H1 (cell line): ENCODE results near the gene BUD13. TPM values are rescaled to one million over a fixed set of nuclear protein-coding genes. Genes with fewer than 3 reads are reported as not detected.

Experiments
- CTCF ChIA-PET: fragments of 300-600 bp; sonication (Branson Sonifier 250); formaldehyde crosslinking; loops from one replicate; lab custom pipeline; 2021; ENCODE audit not compliant: partially characterized antibody; lab: Charles Lee
- POLR2A ChIA-PET: fragments of 300-600 bp; sonication (Branson Sonifier 250); formaldehyde crosslinking; loops from one replicate; lab custom pipeline; 2021; ENCODE audit warnings: inconsistent platforms; ENCODE audit not compliant: partially characterized antibody; lab: Charles Lee
- DNase-seq, 2 experiments: peaks; one replicate each; pipeline versions ENCODE4 v3.0.0 to v3.0.0-alpha.2; 2010 to 2022; ENCODE audit warnings: low spot score in 2 of 2, low read depth in 1 of 2, mixed read lengths in 1 of 2
- FAIRE-seq: peaks from 2 replicates; lab custom pipeline; 2011; peaks lifted over from hg19 to GRCh38; lab: Jason Lieb, UNC
- H2AFZ ChIP-seq: 2 replicates; pipeline ENCODE4 v1.8.1; 2012; ENCODE audit warnings: low read length, inconsistent platforms
- H2AK5ac ChIP-seq: 2 replicates; pipeline ENCODE4 v1.6.1; 2013; ENCODE audit warnings: low read depth, low read length
- H2BK120ac ChIP-seq: replicated peaks from 2 replicates; pipeline ENCODE3; 2013; ENCODE audit warnings: low read depth, low read length, inconsistent platforms
- H2BK12ac ChIP-seq: 2 replicates; pipeline ENCODE4 v1.6.1; 2013; ENCODE audit warnings: low read depth, low read length
- H2BK15ac ChIP-seq: 2 replicates; pipeline ENCODE4 v1.6.1; 2013; ENCODE audit warnings: low read length
- H2BK20ac ChIP-seq: 2 replicates; pipeline ENCODE4 v1.6.1; 2013; ENCODE audit warnings: low read length
- H2BK5ac ChIP-seq: 2 replicates; pipeline ENCODE4 v1.6.1; 2013; ENCODE audit warnings: low read depth, low read length
- H3K14ac ChIP-seq: 2 replicates; pipeline ENCODE4 v1.6.1; 2013; ENCODE audit warnings: inconsistent platforms; ENCODE audit not compliant: insufficient read length
- H3K18ac ChIP-seq: 2 replicates; pipeline ENCODE4 v1.6.1; 2013; ENCODE audit warnings: low read length; ENCODE audit errors: extremely low read depth
- H3K23ac ChIP-seq: 2 replicates; pipeline ENCODE4 v1.6.1; 2013; ENCODE audit warnings: inconsistent platforms; ENCODE audit not compliant: insufficient read length
- H3K23me2 ChIP-seq: 2 replicates; pipeline ENCODE4 v1.6.1; 2013; ENCODE audit warnings: low read depth, low read length
- H3K27ac ChIP-seq: 2 replicates; pipeline ENCODE4 v1.6.1; 2011; ENCODE audit warnings: low read depth, low read length, inconsistent platforms
- H3K27me3 ChIP-seq, 4 experiments: replicated peaks in 1 of 4; 1 replicate in 1 of 4; 2 replicates in 3 of 4; pipeline versions ENCODE4 v1.6.1 to v1.8.1; 2011 to 2013; ENCODE audit warnings: low read length in 3 of 4, mild to moderate bottlenecking in 3 of 4, inconsistent platforms in 2 of 4, mixed read lengths in 2 of 4, moderate library complexity in 1 of 4; ENCODE audit not compliant: control insufficient read depth in 3 of 4, insufficient read depth in 3 of 4; ENCODE audit errors: extremely low read depth in 1 of 4
- H3K36me3 ChIP-seq, 4 experiments: 2 replicates each; pipeline versions ENCODE4 v1.6.1 to v1.8.1; 2011 to 2013; ENCODE audit warnings: mild to moderate bottlenecking in 4 of 4, low read length in 3 of 4, moderate library complexity in 2 of 4, control low read depth in 1 of 4, inconsistent platforms in 1 of 4; ENCODE audit not compliant: insufficient read depth in 4 of 4, control insufficient read depth in 2 of 4
- H3K4ac ChIP-seq: replicated peaks from 2 replicates; pipeline ENCODE3; 2013; ENCODE audit warnings: low read length, low read depth, mixed read lengths, inconsistent platforms; ENCODE audit not compliant: insufficient read length
- H3K4me1 ChIP-seq, 4 experiments: replicated peaks in 1 of 4; 1 replicate in 1 of 4; 2 replicates in 3 of 4; pipeline versions ENCODE4 v1.6.1 to v1.8.1; 2011 to 2013; ENCODE audit warnings: low read length in 3 of 4, inconsistent platforms in 2 of 4, mixed read lengths in 1 of 4; ENCODE audit not compliant: insufficient read depth in 4 of 4, control insufficient read depth in 3 of 4
- H3K4me2 ChIP-seq, 2 experiments: 2 replicates each; pipeline versions ENCODE4 v1.6.1 to v1.8.1; 2011 to 2013; ENCODE audit warnings: low read depth in 2 of 2, low read length in 2 of 2, control low read depth in 1 of 2, inconsistent platforms in 1 of 2, mild to moderate bottlenecking in 1 of 2; ENCODE audit not compliant: insufficient read depth in 1 of 2
- H3K4me3 ChIP-seq, 4 experiments: fragments of 200-600, 300-600 bp in 1 of 4; sonication (generic), shearing (Covaris generic), sonication (Bioruptor Twin) in 1 of 4; 2 replicates each; pipeline versions ENCODE4 v1.5.1 to v1.8.1; 2011 to 2016; ENCODE audit warnings: low read length in 4 of 4, low read depth in 3 of 4, control low read depth in 2 of 4, inconsistent platforms in 2 of 4, mild to moderate bottlenecking in 2 of 4, mixed read lengths in 1 of 4, moderate library complexity in 1 of 4; ENCODE audit not compliant: insufficient read depth in 2 of 4; ENCODE audit errors: extremely low read depth in 1 of 4
- H3K56ac ChIP-seq: replicated peaks from 2 replicates; pipeline ENCODE3; 2013; ENCODE audit warnings: low read depth, mild to moderate bottlenecking, mixed read lengths, low read length, inconsistent platforms; ENCODE audit not compliant: insufficient read length
- H3K79me1 ChIP-seq: 2 replicates; pipeline ENCODE4 v1.6.1; 2013; ENCODE audit warnings: low read depth, low read length, control low read depth
- H3K79me2 ChIP-seq, 2 experiments: 2 replicates each; pipeline versions ENCODE4 v1.6.1 to v1.8.1; 2012 to 2013; ENCODE audit warnings: low read length in 2 of 2, mild to moderate bottlenecking in 2 of 2, inconsistent platforms in 1 of 2; ENCODE audit not compliant: insufficient read depth in 2 of 2, control insufficient read depth in 1 of 2
- H3K9ac ChIP-seq, 4 experiments: replicated peaks in 1 of 4; 1 replicate in 1 of 4; 2 replicates in 3 of 4; pipeline versions ENCODE4 v1.6.1 to v1.8.1; 2011 to 2013; ENCODE audit warnings: low read depth in 3 of 4, low read length in 3 of 4, control low read depth in 2 of 4, mild to moderate bottlenecking in 2 of 4, moderate library complexity in 2 of 4, inconsistent platforms in 1 of 4; ENCODE audit errors: extremely low read depth in 1 of 4
- H3K9me3 ChIP-seq, 2 experiments: 2 replicates each; pipeline versions ENCODE4 v1.6.1 to v1.8.1; 2012 to 2013; ENCODE audit warnings: mild to moderate bottlenecking in 2 of 2, moderate library complexity in 2 of 2, control low read depth in 1 of 2, inconsistent platforms in 1 of 2, low read depth in 1 of 2, low read length in 1 of 2, mixed read lengths in 1 of 2; ENCODE audit not compliant: insufficient read depth in 2 of 2
- H4K20me1 ChIP-seq, 2 experiments: replicated peaks in 1 of 2; 2 replicates each; pipeline versions ENCODE3 to v1.8.1; 2011 to 2013; ENCODE audit warnings: inconsistent platforms in 2 of 2, low read length in 2 of 2, mild to moderate bottlenecking in 1 of 2; ENCODE audit not compliant: insufficient read depth in 2 of 2, control insufficient read depth in 1 of 2
- H4K5ac ChIP-seq: 2 replicates; pipeline ENCODE4 v1.6.1; 2013; ENCODE audit warnings: low read length, low read depth, mixed read lengths, inconsistent platforms; ENCODE audit not compliant: insufficient read length
- H4K8ac ChIP-seq: 2 replicates; pipeline ENCODE4 v1.8.0; 2013; ENCODE audit warnings: mild to moderate bottlenecking, moderate library complexity, low read length, inconsistent platforms; ENCODE audit not compliant: insufficient read depth; ENCODE audit errors: extremely low read depth
- H4K91ac ChIP-seq: replicated peaks from 2 replicates; pipeline ENCODE3; 2013; ENCODE audit warnings: low read length, mixed read lengths, inconsistent platforms; ENCODE audit not compliant: insufficient read length
- CTCF ChIP-seq, 3 experiments: IDR thresholded peaks; 1 replicate in 2 of 3; 2 replicates in 1 of 3; pipeline versions ENCODE4 v1.5.1 to v1.6.1; 2011; ENCODE audit warnings: low read length in 3 of 3, mild to moderate bottlenecking in 3 of 3, inconsistent platforms in 2 of 3, low read depth in 1 of 3, moderate library complexity in 1 of 3; ENCODE audit not compliant: insufficient read depth in 1 of 3; ENCODE audit errors: control extremely low read depth in 1 of 3
- KDM5A ChIP-seq: fragments of 200-600 bp; IDR thresholded peaks from 2 replicates; pipeline ENCODE4 v1.7.1; 2012; ENCODE audit warnings: mild to moderate bottlenecking, low read length, inconsistent platforms, mixed read lengths
- TAF1 ChIP-seq: IDR thresholded peaks from 2 replicates; pipeline ENCODE4 v1.6.1; 2011; ENCODE audit warnings: mild to moderate bottlenecking, low read depth, low read length
- WGBS, 2 experiments: shearing (Covaris generic) in 1 of 2; methylation state at CpG; one replicate each; pipeline versions ENCODE4 v1.1.6 to v1.1.7; 2013 to 2015; ENCODE audit warnings: low lambda C conversion rate in 2 of 2, mixed read lengths in 2 of 2, inconsistent platforms in 1 of 2, low coverage in 1 of 2, missing lambda C conversion rate in 1 of 2; ENCODE audit not compliant: insufficient replicate concordance in 2 of 2, insufficient coverage in 1 of 2, insufficient read length in 1 of 2; ENCODE audit errors: extremely low coverage in 1 of 2, missing lambda C conversion rate in 1 of 2; 5-methylcytosine and 5-hydroxymethylcytosine counted together
- polyA plus RNA-seq, 7 experiments: library from polyadenylated mRNA; depleted of rRNA in 3 of 7; stranded (reverse) in 5 of 7; unstranded in 2 of 7; fragments of >200 nt in 5 of 7; fragments of 200-250 nt in 2 of 7; gene quantifications; 1 replicate in 5 of 7; 2 replicates in 1 of 7; 4 replicates in 1 of 7; pipeline versions ENCODE4 v1.2.1 to v1.2.3, GENCODE V29; 2011 to 2013; ENCODE audit warnings: missing spikeins in 2 of 7, mixed read lengths in 2 of 7
- total RNA-seq: library from RNA; stranded (reverse); fragmentation: NEBNext Ultra II Directional; extraction: Animal tissue kit (Norgen Biotek cat#: 25700); gene quantifications from 2 replicates; pipeline ENCODE4 v1.2.1, GENCODE V29; 2021

BUD13 gene
- total and polyA plus RNA-seq, 2 of the 8 experiments (the other 6 are each of a cell fraction or from before 2014, with no cell fraction given): 24.8 to 27.2 TPM

- ChIA-PET POLR2A (interaction anchor here (0.6 to 6.0 kb wide), 7 partner anchors 13 to 354 kb away, joined by 3 to 29 read pairs (median 4); partner anchors contain the start of genes APOC3, BUD13 and PAFAH1B2), CTCF (interaction anchor here (0.6 to 12.1 kb wide), 38 partner anchors 8 to 436 kb away, joined by 3 to 237 read pairs (median 4); partner anchors contain the start of genes APOA1, APOA4, APOC3 and BUD13)
- Histone ChIP-seq H4K91ac (no peak overlapping the region), H2BK5ac (peak overlapping the region; percentile 18; the same call in 1 of the 2 replicates), H3K4me1 (peaks cover 4 to 14% (median 7%) of the 10 kb centered on the region in 4 experiments), H3K9me3 (no peaks in the 10 kb centered on the region), H3K18ac (no peak overlapping the region), H4K5ac (no peak overlapping the region), H2BK20ac (no peak overlapping the region; the same call in 1 of the 2 replicates), H3K79me1 (peaks cover 5% of the 10 kb centered on the region; the same call in 1 of the 2 replicates), H3K79me2 (peaks cover 0 to 15% of the 10 kb centered on the region in 2 experiments; a peak in 2 of 4 replicates), H3K27ac (no peak overlapping the region), H4K8ac (peak overlapping the region; percentile 20), H3K27me3 (peaks cover 0 to 11% (median 3%) of the 10 kb centered on the region in 4 experiments; a peak in 4 of 7 replicates), H2BK12ac (0 out of 2 replicates have a peak overlapping the region, but pooled peaks have one; percentile 61), H3K23ac (no peak overlapping the region), H3K4ac (no peak overlapping the region), H3K14ac (no peak overlapping the region), H3K4me2 (no peak overlapping the region; a peak in 1 of 4 replicates), H3K4me3 (no peak overlapping the region), H2BK120ac (no peak overlapping the region), H3K56ac (no peak overlapping the region), H3K23me2 (peaks cover 11% of the 10 kb centered on the region), H2AK5ac (no peak overlapping the region), H4K20me1 (no peaks in the 10 kb centered on the region), H3K9ac (no peak overlapping the region), H2AFZ (peak overlapping the region; percentile 95)
- WGBS, 2 experiments: 93% methylated on average over 53 of the region's 53 CpGs; no CpG with 5 or more reads in 1 of the 2 experiments
- no peak for DNase-seq
- no peak for FAIRE-seq
- no peak for TF ChIP-seq TAF1
- TF ChIP-seq CTCF (IDR thresholded peaks at IDR 0.05; ENCODE audit: control extremely low read depth in 1 of 3, insufficient read depth in 1 of 3, low read depth in 1 of 3, low read length in 3 of 3): no peak
- TF ChIP-seq KDM5A: no peak
- TF ChIP-seq, all 59 proteins: peak for 0
- peaks cover 6 to 11% (median 7%) of the 10 kb centered on the region in 4 experiments for H3K36me3 ChIP-seq
- peak overlapping the region; percentile 97; the same call in 1 of the 2 replicates for H2BK15ac ChIP-seq
These were observed 17.6 kb upstream of the BUD13 start for GRCh38 chr11:116790167-116791001.
